HG02981 (cell line): Measurements from ENCODE around the gene KBTBD4.
A peak's percentile ranks its signal among the peaks of the same experiment; 100 is the strongest.
"Not testable (repeated sequence)": the region's sequence is repeated elsewhere in the genome, so short reads cannot be mapped to it uniquely, and the experiment has no call there.

Experiments used
- ATAC-seq: cut with Tn5 transposase; IDR thresholded peaks from one replicate; pipeline ENCODE4 v1.9.1; 2021; ENCODE audit warnings: mild to moderate bottlenecking, moderate library complexity; ENCODE audit not compliant: unreplicated experiment

The KBTBD4 gene

DNA sequence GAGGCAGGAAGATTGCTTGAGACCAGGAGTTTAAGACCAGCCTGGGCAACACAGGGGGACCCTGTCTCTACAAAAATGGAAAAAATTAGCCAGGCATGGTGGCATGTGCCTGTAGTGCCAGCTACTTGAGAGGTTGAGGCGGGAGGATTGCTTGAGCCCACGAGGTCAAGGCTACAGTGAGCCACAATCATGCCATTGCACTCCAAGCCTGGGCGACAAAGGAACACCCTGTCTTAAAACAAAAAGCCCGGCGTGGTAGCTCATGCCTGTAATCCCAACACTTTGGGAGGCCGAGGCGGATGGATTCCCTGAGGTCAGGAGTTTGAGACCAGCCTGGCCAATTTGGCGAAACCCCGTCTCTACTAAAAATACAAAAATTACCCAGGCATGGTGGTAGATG is 48.0 kb downstream of the KBTBD4 start:
- not testable (repeated sequence) for ATAC-seq

GRCh38 chr11:47529951-47530350 is 48.8 kb downstream of the KBTBD4 start:
- ATAC-seq, result no peak

DNA sequence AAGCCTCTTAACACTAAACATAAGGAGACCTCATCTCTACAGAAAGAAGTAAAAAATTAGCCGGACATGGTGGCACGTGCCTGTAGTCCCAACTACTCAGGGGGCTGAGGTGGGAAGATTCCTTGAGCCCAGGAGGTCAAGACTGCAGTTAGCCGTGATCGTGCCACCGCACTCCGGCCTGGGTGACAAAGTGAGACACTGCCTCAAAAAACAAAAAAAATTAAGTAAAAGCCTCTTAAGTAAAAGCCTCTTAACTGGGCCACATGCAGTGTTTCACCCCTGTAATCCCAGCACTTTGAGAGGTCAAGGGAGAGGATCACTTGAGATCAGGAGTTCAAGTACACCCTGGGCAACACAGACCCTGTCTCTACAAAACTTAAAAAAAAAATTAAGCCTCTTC is 51.6 kb downstream of the KBTBD4 start:
- no peak for ATAC-seq

- not testable (repeated sequence) for ATAC-seq
Observed at GRCh38 chr11:47526032-47526431, 52.7 kb downstream of the KBTBD4 start.

- no peak for ATAC-seq
Observed at GRCh38 chr11:47524291-47524874, 54.4 kb downstream of the KBTBD4 start.

GRCh38 chr11:47523490-47524225 is 55.1 kb downstream of the KBTBD4 start:
- ATAC-seq, result peak; percentile 50
